LNCaP clone FGC (cell line): ENCODE measurements around the gene SIM1.

Source experiments
- DNase-seq: peaks from one replicate; pipeline ENCODE4 v3.0.0-alpha.2; 2011; ENCODE audit warnings: low read depth
- H3K4me3 ChIP-seq: 2 replicates; pipeline ENCODE4 v1.5.1; 2011; ENCODE audit warnings: mild to moderate bottlenecking, low read depth, low read length, control low read depth
- CTCF ChIP-seq: IDR thresholded peaks from 2 replicates; pipeline ENCODE4 v1.5.1; 2012; ENCODE audit warnings: mild to moderate bottlenecking; ENCODE audit not compliant: control insufficient read depth, insufficient read depth; ENCODE audit errors: extremely low read depth

The SIM1 gene

GRCh38 chr6:100388868-100389519 is 75.7 kb downstream of the SIM1 start:
- no peak overlapping the region for H3K4me3 ChIP-seq
- no peak for DNase-seq
- TF ChIP-seq CTCF = no peak

GRCh38 chr6:100382767-100383195 is 81.9 kb downstream of the SIM1 start:
- no peak for TF ChIP-seq CTCF
- no peak for DNase-seq
- H3K4me3 ChIP-seq = no peak overlapping the region

- no peak for DNase-seq
- H3K4me3 ChIP-seq = no peak overlapping the region
- no peak for TF ChIP-seq CTCF
Observed at GRCh38 chr6:100382031-100382430, 82.7 kb downstream of the SIM1 start.

- DNase-seq = no peak
- no peak for TF ChIP-seq CTCF
- no peak overlapping the region for H3K4me3 ChIP-seq
Observed at GRCh38 chr6:100381111-100381510, 83.6 kb downstream of the SIM1 start.

GRCh38 chr6:100379386-100379785 is 85.3 kb downstream of the SIM1 start:
- no peak overlapping the region for H3K4me3 ChIP-seq
- TF ChIP-seq CTCF = no peak
- DNase-seq = no peak

GRCh38 chr6:100378576-100378975 is 86.1 kb downstream of the SIM1 start:
- no peak overlapping the region for H3K4me3 ChIP-seq
- no peak for TF ChIP-seq CTCF
- no peak for DNase-seq

GRCh38 chr6:100376103-100376502 is 88.6 kb downstream of the SIM1 start:
- DNase-seq = no peak
- no peak overlapping the region for H3K4me3 ChIP-seq
- no peak for TF ChIP-seq CTCF
